ENCODE measurements around the gene KIAA1328. TPM values are rescaled to one million over a fixed set of nuclear protein-coding genes. Genes with fewer than 3 reads are reported as not detected.

KIAA1328 gene
- total and polyA plus RNA-seq, 8 donors = 2.1 to 5.2 (median 3.6) TPM

- DNase-seq = no peak
- FAIRE-seq = no peak
- peak in 3 of 4 donors; percentile 43 to 51 (median 44) for ATAC-seq
- Histone ChIP-seq H3K36me3 (no peaks in the 10 kb centered on the region), H3K4me1 (no peaks in the 10 kb centered on the region), H3K9me3 (no peaks in the 10 kb centered on the region), H3K4me3 (no peak overlapping the region), H3K27me3 (no peaks in the 10 kb centered on the region), H3K27ac (no peak overlapping the region)
- intact Hi-C loops (cut with DNase I) = no loop called here
- WGBS, 2 donors = 35 to 38% methylated on average over 1 of the region's 1 CpG
- TF ChIP-seq CTCF (IDR thresholded peaks at IDR 0.05) = no peak
These were observed 106.0 kb downstream of the KIAA1328 start for GRCh38 chr18:36934884-36935283.

GRCh38 chr18:36942264-36942663 is 113.3 kb downstream of the KIAA1328 start:
- FAIRE-seq (no peak), DNase-seq (no peak)
- WGBS, 2 donors = 41 to 51% methylated on average over 6 of the region's 6 CpGs

GRCh38 chr18:36947820-36948348 is 119.0 kb downstream of the KIAA1328 start:
- FAIRE-seq (no peak), DNase-seq (no peak), ATAC-seq (peak in 1 of 4 donors; percentile 54)
- Histone ChIP-seq H3K4me3 (no peak overlapping the region), H3K36me3 (no peaks in the 10 kb centered on the region), H3K4me1 (no peaks in the 10 kb centered on the region), H3K27me3 (no peaks in the 10 kb centered on the region), H3K27ac (no peak overlapping the region), H3K9me3 (no peaks in the 10 kb centered on the region)
- 78 to 82% methylated on average over 6 of the region's 6 CpGs for WGBS, 2 donors
- TF ChIP-seq CTCF (IDR thresholded peaks at IDR 0.05) = no peak
- intact Hi-C loops (cut with DNase I) = no loop called here

More at GRCh38 chr18:36942264-36942663, 113.3 kb downstream of the KIAA1328 start:
- H3K27ac ChIP-seq = no peak overlapping the region
- peak in 3 of 4 donors; percentile 13 to 43 (median 32) for TF ChIP-seq CTCF (IDR thresholded peaks at IDR 0.05)
- H3K36me3 ChIP-seq = no peaks in the 10 kb centered on the region
- H3K4me1 ChIP-seq = no peaks in the 10 kb centered on the region
- intact Hi-C loops (cut with DNase I) = no loop called here
- no peak overlapping the region for H3K4me3 ChIP-seq
- peak in 3 of 4 donors; percentile 61 to 89 (median 71) for ATAC-seq
- H3K27me3 ChIP-seq = no peaks in the 10 kb centered on the region
- no peaks in the 10 kb centered on the region for H3K9me3 ChIP-seq

- FAIRE-seq (no peak), DNase-seq (no peak), ATAC-seq (no peak)
- TF ChIP-seq CTCF (IDR thresholded peaks at IDR 0.05) = no peak
- Histone ChIP-seq H3K36me3 (no peaks in the 10 kb centered on the region), H3K4me3 (no peak overlapping the region), H3K9me3 (no peaks in the 10 kb centered on the region), H3K27me3 (no peaks in the 10 kb centered on the region), H3K27ac (no peak overlapping the region), H3K4me1 (no peaks in the 10 kb centered on the region)
- WGBS, 2 donors = 50 to 61% methylated on average over 4 of the region's 4 CpGs
- intact Hi-C loops (cut with DNase I) = no loop called here
These were observed 121.4 kb downstream of the KIAA1328 start for GRCh38 chr18:36950282-36950681.

- ATAC-seq (no peak), FAIRE-seq (no peak), DNase-seq (no peak)
- intact Hi-C loops (cut with DNase I) = no loop called here
- no peak overlapping the region for H3K4me3 ChIP-seq
- no peak overlapping the region for H3K27ac ChIP-seq
- no peaks in the 10 kb centered on the region for H3K36me3 ChIP-seq
- no peaks in the 10 kb centered on the region for H3K4me1 ChIP-seq
- no peaks in the 10 kb centered on the region for H3K9me3 ChIP-seq
- no peak for TF ChIP-seq CTCF (IDR thresholded peaks at IDR 0.05)
- WGBS, 2 donors = 50 to 58% methylated on average over 2 of the region's 2 CpGs
- H3K27me3 ChIP-seq = no peaks in the 10 kb centered on the region
These were observed 122.0 kb downstream of the KIAA1328 start for GRCh38 chr18:36950960-36951359.
